GM18502 (cell line): ENCODE data around the gene DBF4B.
"Not testable (repeated sequence)": the region's sequence is repeated elsewhere in the genome, so short reads cannot be mapped to it uniquely, and the experiment has no call there.

Experiments
- ATAC-seq: cut with Tn5 transposase; IDR thresholded peaks from one replicate; pipeline ENCODE4 v1.9.1; 2021; ENCODE audit warnings: mild to moderate bottlenecking; ENCODE audit not compliant: unreplicated experiment, poor library complexity

The DBF4B gene

GRCh38 chr17:44726121-44726520, 17.7 kb downstream of the DBF4B start:
- not testable (repeated sequence) for ATAC-seq

- no peak for ATAC-seq
Observed at GRCh38 chr17:44733753-44734152, 25.3 kb downstream of the DBF4B start.

- ATAC-seq = no peak
Observed at GRCh38 chr17:44734272-44734671, 25.8 kb downstream of the DBF4B start.

GRCh38 chr17:44736551-44737240, 28.2 kb downstream of the DBF4B start:
- ATAC-seq = no peak

GRCh38 chr17:44738214-44738906, 29.9 kb downstream of the DBF4B start:
- no peak for ATAC-seq

- no peak for ATAC-seq
Observed at GRCh38 chr17:44741316-44741715, 32.9 kb downstream of the DBF4B start.

- ATAC-seq = no peak
Observed at GRCh38 chr17:44745301-44745700, 36.8 kb downstream of the DBF4B start.

GRCh38 chr17:44745738-44746137, 37.3 kb downstream of the DBF4B start:
- ATAC-seq = not testable (repeated sequence)

- ATAC-seq = no peak
Observed at GRCh38 chr17:44747566-44747965, 39.1 kb downstream of the DBF4B start.

GRCh38 chr17:44749076-44749979, 40.9 kb downstream of the DBF4B start:
- no peak for ATAC-seq

- ATAC-seq = no peak
Observed at GRCh38 chr17:44749980-44750318, 41.5 kb downstream of the DBF4B start.

- no peak for ATAC-seq
Observed at GRCh38 chr17:44751331-44751730, 42.9 kb downstream of the DBF4B start.

- ATAC-seq = no peak
Observed at GRCh38 chr17:44751806-44752205, 43.3 kb downstream of the DBF4B start.

GRCh38 chr17:44752953-44753861, 44.7 kb downstream of the DBF4B start:
- ATAC-seq = no peak

- ATAC-seq = no peak
Observed at GRCh38 chr17:44754276-44754675, 45.8 kb downstream of the DBF4B start.

GRCh38 chr17:44755180-44755579, 46.7 kb downstream of the DBF4B start:
- ATAC-seq = not testable (repeated sequence)

- ATAC-seq = no peak
Observed at GRCh38 chr17:44757045-44757917, 48.8 kb downstream of the DBF4B start.

GRCh38 chr17:44757918-44758413, 49.5 kb downstream of the DBF4B start:
- ATAC-seq = no peak
